Activated B cell treated with CpG ODN at 0.5 μM for 24 hours (primary cell): ENCODE results near the gene FCHSD2. TPM values are rescaled to one million over a fixed set of nuclear protein-coding genes. Genes with fewer than 3 reads are reported as not detected.

ENCODE experiments used
- ATAC-seq: fragments of 200-7000 bp; cut with Tn5 transposase; one replicate; pipeline ENCODE4 v1.10.0; 2021; ENCODE audit warnings: low read depth, mild to moderate bottlenecking, moderate library complexity
- CTCF ChIA-PET: fragments of 350-600 bp; sonication (Branson Sonifier 250); formaldehyde crosslinking; loops from one replicate; lab custom pipeline; 2021; ENCODE audit warnings: antibody characterized with exemption; lab: Charles Lee
- POLR2A ChIA-PET: fragments of 350-600 bp; sonication (Branson Sonifier 250); formaldehyde crosslinking; loops from one replicate; lab custom pipeline; 2021; ENCODE audit warnings: antibody characterized with exemption; lab: Charles Lee
- DNase-seq: peaks from one replicate; pipeline ENCODE4 v3.0.0; 2022
- H3K27ac Mint-ChIP-seq: one replicate; pipeline ENCODE4 v1.8.0; 2020; ENCODE audit warnings: mixed read lengths
- H3K27me3 Mint-ChIP-seq: one replicate; pipeline ENCODE4 v1.8.0; 2021; ENCODE audit warnings: mixed read lengths
- H3K36me3 Mint-ChIP-seq: one replicate; pipeline ENCODE4 v1.8.0; 2021; ENCODE audit warnings: low read depth, mixed read lengths
- H3K4me1 Mint-ChIP-seq: one replicate; pipeline ENCODE4 v1.8.0; 2021; ENCODE audit warnings: mixed read lengths
- H3K4me3 Mint-ChIP-seq: one replicate; pipeline ENCODE4 v1.8.0; 2020; ENCODE audit warnings: mild to moderate bottlenecking, mixed read lengths
- H3K9me3 Mint-ChIP-seq: one replicate; pipeline ENCODE4 v1.8.0; 2020; ENCODE audit warnings: mixed read lengths
- CTCF ChIP-seq: fragments of 200-600 bp; IDR thresholded peaks from one replicate; pipeline ENCODE4 v1.8.0; 2022; ENCODE audit warnings: antibody characterized with exemption, mild to moderate bottlenecking
- intact Hi-C: fragments of 100-400 bp; cut with micrococcal nuclease; formaldehyde crosslinking; loops from one replicate; pipeline ENCODE4 v1.15.1; 2024
- total RNA-seq: library from RNA; stranded (reverse); gene quantifications from 2 replicates; pipeline ENCODE4 v1.2.3, GENCODE V29; 2022

The FCHSD2 gene
- total RNA-seq, 1 donor from 2014 or later = 207 TPM

GRCh38 chr11:72886619-72887018 lies 255.5 kb downstream of the FCHSD2 start:
- DNase-seq (no peak), ATAC-seq (no peak)
- H3K36me3 Mint-ChIP-seq = peaks cover 83% of the 10 kb centered on the region
- no peak overlapping the region for H3K4me3 Mint-ChIP-seq
- intact Hi-C loops = no loop called here
- TF ChIP-seq CTCF = no peak
- CTCF ChIA-PET = interaction anchor here (0.8 to 1.5 kb wide), 3 partner anchors 41 to 299 kb away, joined by 3 to 4 read pairs (median 3); no protein-coding TSS in a partner anchor
- peak overlapping the region; percentile 59 for H3K27ac Mint-ChIP-seq
- H3K4me1 Mint-ChIP-seq = no peaks in the 10 kb centered on the region
- POLR2A ChIA-PET = no interaction called here
- no peaks in the 10 kb centered on the region for H3K27me3 Mint-ChIP-seq
- H3K9me3 Mint-ChIP-seq = no peaks in the 10 kb centered on the region

- ATAC-seq (no peak), DNase-seq (no peak)
- no peak overlapping the region for H3K4me3 Mint-ChIP-seq
- H3K36me3 Mint-ChIP-seq = peaks cover 84% of the 10 kb centered on the region
- peaks cover 6% of the 10 kb centered on the region for H3K4me1 Mint-ChIP-seq
- POLR2A ChIA-PET = no interaction called here
- H3K9me3 Mint-ChIP-seq = no peaks in the 10 kb centered on the region
- H3K27me3 Mint-ChIP-seq = no peaks in the 10 kb centered on the region
- no peak for TF ChIP-seq CTCF
- CTCF ChIA-PET = no interaction called here
- intact Hi-C loops = no loop called here
- H3K27ac Mint-ChIP-seq = peak overlapping the region; percentile 59
Measured at GRCh38 chr11:72885749-72886609, 256.1 kb downstream of the FCHSD2 start.

GRCh38 chr11:72876147-72876546 lies 266.0 kb downstream of the FCHSD2 start:
- H3K27ac Mint-ChIP-seq = peak overlapping the region; percentile 69
- peaks cover 15% of the 10 kb centered on the region for H3K4me1 Mint-ChIP-seq
- peaks cover 69% of the 10 kb centered on the region for H3K36me3 Mint-ChIP-seq
- TF ChIP-seq CTCF = no peak
- no peak overlapping the region for H3K4me3 Mint-ChIP-seq
- no peaks in the 10 kb centered on the region for H3K27me3 Mint-ChIP-seq
- no peak for DNase-seq
- ChIA-PET POLR2A (no interaction called here), CTCF (no interaction called here)
- H3K9me3 Mint-ChIP-seq = no peaks in the 10 kb centered on the region
- ATAC-seq = no peak
- intact Hi-C loops = no loop called here

- no peak for ATAC-seq
- intact Hi-C loops = no loop called here
- H3K4me3 Mint-ChIP-seq = no peak overlapping the region
Measured at GRCh38 chr11:72875736-72876135, 266.4 kb downstream of the FCHSD2 start.

More at GRCh38 chr11:72875736-72876135, 266.4 kb downstream of the FCHSD2 start:
- H3K27me3 Mint-ChIP-seq = no peaks in the 10 kb centered on the region
- TF ChIP-seq CTCF = no peak
- peak overlapping the region; percentile 69 for H3K27ac Mint-ChIP-seq
- POLR2A ChIA-PET = no interaction called here
- no peak for DNase-seq
- no peaks in the 10 kb centered on the region for H3K9me3 Mint-ChIP-seq
- H3K4me1 Mint-ChIP-seq = peaks cover 14% of the 10 kb centered on the region
- peaks cover 69% of the 10 kb centered on the region for H3K36me3 Mint-ChIP-seq
- CTCF ChIA-PET = no interaction called here
